PC-3 (cell line): ENCODE results near the gene SAMD8. TPM values are rescaled to one million over a fixed set of nuclear protein-coding genes. Genes with fewer than 3 reads are reported as not detected.
"Not testable (repeated sequence)": the region's sequence is repeated elsewhere in the genome, so short reads cannot be mapped to it uniquely, and the experiment has no call there.

ENCODE experiments used
- ATAC-seq: fragments of 200-7000 bp; cut with Tn5 transposase; 2 replicates; pipeline ENCODE4 v1.9.1; 2020; ENCODE audit warnings: mild to moderate bottlenecking, moderate library complexity
- BruUV-seq: library from RNA; stranded (reverse); fragments of 400-500 nt; replicated peaks from 2 replicates; lab custom pipeline; 2021; lab: Mats Ljungman, UMichigan
- CTCF ChIA-PET: fragments of 300-600 bp; sonication (Branson Sonifier 250); formaldehyde crosslinking; loops from one replicate; lab custom pipeline; 2022; ENCODE audit warnings: antibody characterized with exemption; lab: Charles Lee
- POLR2A ChIA-PET: fragments of 300-600 bp; sonication (Branson Sonifier 250); formaldehyde crosslinking; loops from one replicate; lab custom pipeline; 2022; ENCODE audit warnings: antibody characterized with exemption; ENCODE audit not compliant: unreplicated experiment; lab: Charles Lee
- DNase-seq: peaks from one replicate; pipeline ENCODE4 v3.0.0-alpha.2; 2015
- H2AFZ ChIP-seq: fragments of 300-600 bp; sonication (generic); 2 replicates; pipeline ENCODE4 v1.6.0; 2016; ENCODE audit warnings: antibody characterized with exemption, low read length
- H3F3A ChIP-seq: fragments of 300-600 bp; sonication (generic); one replicate; pipeline ENCODE4 v1.6.0; 2017; ENCODE audit warnings: antibody characterized with exemption, low read length, control low read depth, mild to moderate bottlenecking; ENCODE audit not compliant: unreplicated experiment
- H3K27ac ChIP-seq: fragments of 300-600 bp; sonication (generic); 2 replicates; pipeline ENCODE4 v1.5.1; 2016; ENCODE audit warnings: mild to moderate bottlenecking, low read length
- H3K27me3 ChIP-seq: fragments of 300-600 bp; sonication (generic); 2 replicates; pipeline ENCODE4 v1.6.1; 2016; ENCODE audit warnings: low read length, mixed read lengths
- H3K36me3 ChIP-seq: fragments of 300-600 bp; sonication (generic); 2 replicates; pipeline ENCODE4 v1.6.1; 2016; ENCODE audit warnings: low read depth, mixed run types, low read length, mixed read lengths
- H3K4me1 ChIP-seq: fragments of 300-600 bp; sonication (generic); 2 replicates; pipeline ENCODE4 v1.5.1; 2016; ENCODE audit warnings: low read length; ENCODE audit not compliant: insufficient read depth
- H3K4me2 ChIP-seq: fragments of 300-600 bp; sonication (generic); 2 replicates; pipeline ENCODE4 v1.6.0; 2016; ENCODE audit warnings: low read length
- H3K4me3 ChIP-seq: fragments of 300-600 bp; sonication (generic); 2 replicates; pipeline ENCODE4 v1.5.1; 2016; ENCODE audit warnings: mild to moderate bottlenecking, low read length, mixed read lengths
- H3K79me2 ChIP-seq: fragments of 300-600 bp; sonication (generic); 2 replicates; pipeline ENCODE4 v1.6.1; 2017; ENCODE audit warnings: low read length, mixed read lengths
- H3K9ac ChIP-seq: fragments of 300-600 bp; sonication (generic); 2 replicates; pipeline ENCODE4 v1.6.0; 2016; ENCODE audit warnings: mild to moderate bottlenecking, low read length
- H3K9me2 ChIP-seq: fragments of 300-600 bp; sonication (generic); replicated peaks from 2 replicates; pipeline ENCODE4 v1.6.1; 2016; ENCODE audit warnings: mixed run types, low read length, mixed read lengths
- H3K9me3 ChIP-seq: fragments of 300-600 bp; sonication (generic); 2 replicates; pipeline ENCODE4 v1.6.1; 2016; ENCODE audit warnings: low read length, mixed read lengths
- H4K20me1 ChIP-seq: fragments of 300-600 bp; sonication (generic); 2 replicates; pipeline ENCODE4 v1.6.1; 2016; ENCODE audit warnings: low read length, mixed read lengths
- EZH2 ChIP-seq: fragments of 300-600 bp; sonication (generic); IDR thresholded peaks from one replicate; pipeline ENCODE4 v1.6.1; 2017; ENCODE audit warnings: antibody characterized with exemption, mild to moderate bottlenecking, low read length; ENCODE audit not compliant: unreplicated experiment
- EZH2phosphoT487 ChIP-seq: fragments of 300-600 bp; sonication (generic); IDR thresholded peaks from 2 replicates; pipeline ENCODE4 v1.6.1; 2018; ENCODE audit warnings: mild to moderate bottlenecking, antibody characterized with exemption, low read length, borderline replicate concordance
- intact Hi-C: fragments of 100-400 bp; cut with micrococcal nuclease; formaldehyde crosslinking; loops from 2 replicates; pipeline ENCODE4 v1.9.0; 2023
- total RNA-seq: library from RNA; depleted of rRNA; stranded (reverse); fragments of >200 nt; gene quantifications from 2 replicates; pipeline ENCODE4 v1.2.3, GENCODE V29; 2014
- TF ChIP-seq, protein P1 (sequence below): fragments of 300-600 bp; sonication (generic); conservative IDR thresholded peaks from 2 replicates; pipeline ENCODE4 v1.5.1; 2017; ENCODE audit warnings: antibody characterized with exemption, low read depth, mild to moderate bottlenecking, low read length

Gene SAMD8
- total RNA-seq, 1 experiment from 2014 or later: 47.4 TPM

DNA sequence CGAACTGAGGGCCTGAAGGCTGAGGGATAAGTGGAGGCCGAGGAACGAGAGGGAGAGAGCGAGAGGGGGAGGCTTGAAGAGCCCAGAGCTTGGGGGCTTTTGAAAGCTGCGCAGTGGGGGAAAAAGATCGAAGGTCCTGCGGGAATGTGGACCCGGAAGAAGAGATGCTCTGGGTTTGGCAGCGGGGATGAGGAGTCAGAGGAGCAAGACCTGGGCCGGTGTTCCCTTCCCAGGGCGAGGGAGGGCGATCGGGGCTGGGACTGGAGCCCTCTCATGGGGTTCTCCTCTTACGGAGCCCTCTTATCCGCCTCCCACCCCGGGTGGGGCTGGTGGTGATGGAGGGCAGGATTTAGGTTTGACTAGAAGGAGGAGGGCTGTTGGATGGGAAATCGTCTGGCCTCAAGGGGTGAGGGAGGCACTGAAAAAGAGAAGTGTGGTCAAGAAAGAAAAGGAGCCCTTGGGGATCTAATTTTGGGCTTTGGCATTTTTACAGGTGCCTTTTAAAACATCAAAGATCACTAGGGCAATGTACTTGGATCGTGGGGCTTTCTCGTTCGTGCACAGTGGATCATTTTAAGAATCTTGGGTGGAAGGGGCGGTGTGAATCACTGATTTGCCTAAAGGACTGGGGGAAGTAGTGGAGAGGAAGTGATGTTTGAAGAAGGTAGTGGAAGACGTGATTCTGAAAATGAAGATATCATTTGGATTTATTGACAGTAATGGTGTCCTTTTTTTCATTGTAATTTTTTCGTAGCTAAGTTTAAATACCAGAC lies 637 bp downstream of the SAMD8 start:
- H4K20me1 ChIP-seq: peaks cover 30% of the 10 kb centered on the region; the same call in 1 of the 2 replicates
- H3F3A ChIP-seq: peaks cover 17% of the 10 kb centered on the region
- POLR2A ChIA-PET: interaction anchor here (0.6 to 0.7 kb wide), 2 partner anchors 236 to 609 kb away, joined by 3 to 4 read pairs; no protein-coding TSS in a partner anchor
- DNase-seq (peak; percentile 80), ATAC-seq (peak; percentile 55)
- peaks cover 56% of the 10 kb centered on the region for H3K79me2 ChIP-seq
- H3K4me3 ChIP-seq: peak overlapping the region; percentile 74
- BruUV-seq: no TSS peak
- CTCF ChIA-PET: interaction anchor here (0.6 to 1.1 kb wide), 3 partner anchors 122 to 1832 kb away, joined by 3 to 5 read pairs (median 3); partner anchors contain the start of gene COMTD1
- H3K9me2 ChIP-seq: no peaks in the 10 kb centered on the region
- no peaks in the 10 kb centered on the region for H3K9me3 ChIP-seq
- H3K27me3 ChIP-seq: no peaks in the 10 kb centered on the region
- H3K4me2 ChIP-seq: peak overlapping the region; percentile 74
- TF ChIP-seq EZH2phosphoT487: no peak
- TF ChIP-seq, protein P1, sequence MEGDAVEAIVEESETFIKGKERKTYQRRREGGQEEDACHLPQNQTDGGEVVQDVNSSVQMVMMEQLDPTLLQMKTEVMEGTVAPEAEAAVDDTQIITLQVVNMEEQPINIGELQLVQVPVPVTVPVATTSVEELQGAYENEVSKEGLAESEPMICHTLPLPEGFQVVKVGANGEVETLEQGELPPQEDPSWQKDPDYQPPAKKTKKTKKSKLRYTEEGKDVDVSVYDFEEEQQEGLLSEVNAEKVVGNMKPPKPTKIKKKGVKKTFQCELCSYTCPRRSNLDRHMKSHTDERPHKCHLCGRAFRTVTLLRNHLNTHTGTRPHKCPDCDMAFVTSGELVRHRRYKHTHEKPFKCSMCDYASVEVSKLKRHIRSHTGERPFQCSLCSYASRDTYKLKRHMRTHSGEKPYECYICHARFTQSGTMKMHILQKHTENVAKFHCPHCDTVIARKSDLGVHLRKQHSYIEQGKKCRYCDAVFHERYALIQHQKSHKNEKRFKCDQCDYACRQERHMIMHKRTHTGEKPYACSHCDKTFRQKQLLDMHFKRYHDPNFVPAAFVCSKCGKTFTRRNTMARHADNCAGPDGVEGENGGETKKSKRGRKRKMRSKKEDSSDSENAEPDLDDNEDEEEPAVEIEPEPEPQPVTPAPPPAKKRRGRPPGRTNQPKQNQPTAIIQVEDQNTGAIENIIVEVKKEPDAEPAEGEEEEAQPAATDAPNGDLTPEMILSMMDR: no peak; the same call in 1 of the 2 replicates
- TF ChIP-seq EZH2: no peak
- peak overlapping the region; percentile 64 for H3K27ac ChIP-seq
- H3K4me1 ChIP-seq: peaks cover 30% of the 10 kb centered on the region
- no peaks in the 10 kb centered on the region for H3K36me3 ChIP-seq
- H2AFZ ChIP-seq: peak overlapping the region; percentile 83
- intact Hi-C loops: loop anchor here (1.0 to 10.0 kb wide), 9 partner anchors 76 to 665 kb away; partner anchors contain the start of genes KAT6B and VDAC2
- peak overlapping the region; percentile 80 for H3K9ac ChIP-seq

- peaks cover 86% of the 10 kb centered on the region for H3K79me2 ChIP-seq
- H3F3A ChIP-seq: peaks cover 17% of the 10 kb centered on the region
- H3K27me3 ChIP-seq: no peaks in the 10 kb centered on the region
- no peak overlapping the region for H3K9ac ChIP-seq
- intact Hi-C loops: loop anchor here (10.0 kb wide), 1 partner anchor 610 kb away; no protein-coding TSS in a partner anchor
- H2AFZ ChIP-seq: no peak overlapping the region
- H3K4me1 ChIP-seq: peaks cover 28% of the 10 kb centered on the region
- no peak overlapping the region for H3K4me3 ChIP-seq
- no peaks in the 10 kb centered on the region for H3K36me3 ChIP-seq
- ChIA-PET CTCF (interaction anchor here (2.0 kb wide), 1 partner anchor 120 kb away, joined by 6 read pairs; the partner anchor contains the start of gene COMTD1), POLR2A (interaction anchor here (0.6 kb wide), 2 partner anchors 121 to 900 kb away, joined by 3 to 4 read pairs; partner anchors contain the start of gene COMTD1)
- ATAC-seq (no peak), DNase-seq (no peak)
- H3K4me2 ChIP-seq: no peak overlapping the region
- peaks cover 35% of the 10 kb centered on the region; the same call in 1 of the 2 replicates for H4K20me1 ChIP-seq
- H3K9me2 ChIP-seq: no peaks in the 10 kb centered on the region
- BruUV-seq: no TSS peak
- no peaks in the 10 kb centered on the region for H3K9me3 ChIP-seq
- TF ChIP-seq EZH2 (no peak), EZH2phosphoT487 (no peak)
- TF ChIP-seq, protein P1: no peak
- no peak overlapping the region for H3K27ac ChIP-seq
Measured at GRCh38 chr10:75115137-75115536, 3.7 kb downstream of the SAMD8 start.

DNA sequence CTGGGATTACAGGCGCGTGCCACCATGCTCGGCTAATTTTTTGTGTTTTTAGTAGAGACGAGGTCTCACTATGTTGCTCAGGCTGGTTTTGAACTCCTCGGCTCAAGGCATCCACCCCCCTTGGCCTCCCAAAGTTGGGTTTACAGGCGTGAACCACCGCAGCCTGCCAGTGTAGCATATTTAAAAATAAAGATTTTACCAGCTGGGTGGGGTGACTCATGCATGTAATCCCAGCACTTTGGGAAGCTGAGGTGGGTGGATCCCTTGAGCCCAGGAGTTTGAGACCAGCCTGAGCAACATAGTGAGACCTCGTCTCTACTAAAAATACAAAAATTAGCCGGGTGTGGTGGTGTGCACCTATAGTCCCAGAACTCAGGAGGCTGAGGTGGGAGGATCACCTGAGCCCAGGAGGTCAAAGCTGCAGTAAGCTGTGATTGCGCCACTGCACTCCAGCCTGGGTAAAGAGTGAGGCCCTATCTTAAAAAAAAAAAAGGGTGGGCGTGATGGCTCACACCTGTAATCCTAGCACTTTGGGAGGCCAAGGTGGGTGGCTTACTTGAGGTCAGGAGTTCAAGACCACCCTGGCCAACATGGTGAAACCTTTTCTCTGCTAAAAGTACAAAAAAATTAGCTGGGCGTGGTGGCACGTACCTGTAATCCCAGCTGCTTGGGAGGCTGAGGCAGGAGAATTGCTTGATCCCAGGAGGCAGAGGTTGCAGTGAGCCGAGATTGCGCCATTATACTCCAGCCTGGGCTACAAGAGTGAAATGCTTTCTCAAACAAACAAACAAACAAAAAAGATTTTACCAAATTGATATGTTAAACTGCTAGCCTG lies 5.7 kb downstream of the SAMD8 start:
- H2AFZ ChIP-seq, H3K9ac ChIP-seq, POLR2A ChIA-PET, H3K9me2 ChIP-seq, H3K27me3 ChIP-seq, H3K4me3 ChIP-seq, BruUV-seq, H3K27ac ChIP-seq, H3K9me3 ChIP-seq, H3K36me3 ChIP-seq, H3K4me2 ChIP-seq, H3F3A ChIP-seq: not testable (repeated sequence)
- ATAC-seq (peak; percentile 42; the same call in 1 of the 2 replicates), DNase-seq (peak; percentile 65)
- intact Hi-C loops: loop anchor here (10.0 kb wide), 1 partner anchor 612 kb away; no protein-coding TSS in a partner anchor
- H3K4me1 ChIP-seq: peaks cover 21% of the 10 kb centered on the region
- CTCF ChIA-PET: interaction anchor here (0.6 kb wide), 1 partner anchor 69 kb away, joined by 3 read pairs; no protein-coding TSS in a partner anchor
- H4K20me1 ChIP-seq: peaks cover 39% of the 10 kb centered on the region; the same call in 1 of the 2 replicates
- H3K79me2 ChIP-seq: peaks cover 98% of the 10 kb centered on the region
